EL (cell line): ENCODE measurements around the gene IFT57.

Experiments used
- DNase-seq: peaks from one replicate; pipeline ENCODE4 v3.0.0-alpha.2; 2016

Gene IFT57

GRCh38 chr3:108124337-108125152 lies 97.7 kb downstream of the IFT57 start:
- no peak for DNase-seq

DNA sequence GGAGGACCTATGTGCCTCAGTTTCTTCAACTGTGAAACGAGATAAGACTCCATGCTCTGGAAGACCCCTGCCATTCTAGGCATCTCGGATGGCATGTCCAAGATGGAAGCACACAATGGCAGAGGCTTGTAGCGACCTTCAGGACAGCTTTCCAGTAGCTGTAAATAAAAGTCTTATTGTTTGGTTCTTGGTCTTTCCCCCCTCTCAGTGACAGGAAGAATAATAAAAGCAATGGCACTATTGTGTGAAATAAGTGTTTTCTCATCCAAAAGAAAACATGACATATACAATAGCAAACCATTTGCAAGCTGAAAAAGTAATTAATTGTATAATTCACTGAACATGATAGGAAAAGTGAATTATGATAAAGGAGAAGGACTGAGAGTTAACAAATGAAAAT lies 98.9 kb downstream of the IFT57 start:
- no peak for DNase-seq

- no peak for DNase-seq
These were observed 99.9 kb downstream of the IFT57 start for GRCh38 chr3:108122276-108122675.

- DNase-seq = no peak
These were observed 102.7 kb downstream of the IFT57 start for GRCh38 chr3:108119398-108120104.

GRCh38 chr3:108118038-108118768 lies 104.0 kb downstream of the IFT57 start:
- no peak for DNase-seq

GRCh38 chr3:108117241-108117775 lies 104.9 kb downstream of the IFT57 start:
- DNase-seq = peak; percentile 24

GRCh38 chr3:108114423-108115065 lies 107.7 kb downstream of the IFT57 start:
- no peak for DNase-seq

- DNase-seq = no peak
These were observed 108.2 kb downstream of the IFT57 start for GRCh38 chr3:108113975-108114374.

DNA sequence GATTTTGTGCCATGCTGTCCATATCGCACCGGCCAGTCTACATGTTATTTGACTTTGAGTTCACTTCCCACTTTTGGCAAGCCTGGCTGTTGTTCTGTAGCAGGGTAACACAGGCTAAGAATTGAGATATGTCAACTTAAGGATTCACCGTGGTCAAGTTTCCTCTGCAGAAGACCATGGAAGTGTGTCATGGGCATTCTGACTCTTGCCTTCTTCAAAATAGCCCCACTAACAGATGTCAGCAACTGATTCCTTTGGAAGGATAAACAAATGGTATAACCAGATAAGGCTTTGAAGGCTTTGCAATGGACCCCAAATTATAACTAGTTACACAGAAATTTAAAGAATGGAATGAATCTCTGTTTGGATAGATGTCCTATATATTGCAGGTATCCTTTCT lies 111.3 kb downstream of the IFT57 start:
- no peak for DNase-seq
